GM18498 (cell line): Measurements from ENCODE around the gene SNCG.
"Not testable (repeated sequence)": the region's sequence is repeated elsewhere in the genome, so short reads cannot be mapped to it uniquely, and the experiment has no call there.

Source experiments
- ATAC-seq: cut with Tn5 transposase; IDR thresholded peaks from one replicate; pipeline ENCODE4 v1.9.1; 2021; ENCODE audit warnings: mild to moderate bottlenecking, moderate library complexity; ENCODE audit not compliant: unreplicated experiment

Gene SNCG

DNA sequence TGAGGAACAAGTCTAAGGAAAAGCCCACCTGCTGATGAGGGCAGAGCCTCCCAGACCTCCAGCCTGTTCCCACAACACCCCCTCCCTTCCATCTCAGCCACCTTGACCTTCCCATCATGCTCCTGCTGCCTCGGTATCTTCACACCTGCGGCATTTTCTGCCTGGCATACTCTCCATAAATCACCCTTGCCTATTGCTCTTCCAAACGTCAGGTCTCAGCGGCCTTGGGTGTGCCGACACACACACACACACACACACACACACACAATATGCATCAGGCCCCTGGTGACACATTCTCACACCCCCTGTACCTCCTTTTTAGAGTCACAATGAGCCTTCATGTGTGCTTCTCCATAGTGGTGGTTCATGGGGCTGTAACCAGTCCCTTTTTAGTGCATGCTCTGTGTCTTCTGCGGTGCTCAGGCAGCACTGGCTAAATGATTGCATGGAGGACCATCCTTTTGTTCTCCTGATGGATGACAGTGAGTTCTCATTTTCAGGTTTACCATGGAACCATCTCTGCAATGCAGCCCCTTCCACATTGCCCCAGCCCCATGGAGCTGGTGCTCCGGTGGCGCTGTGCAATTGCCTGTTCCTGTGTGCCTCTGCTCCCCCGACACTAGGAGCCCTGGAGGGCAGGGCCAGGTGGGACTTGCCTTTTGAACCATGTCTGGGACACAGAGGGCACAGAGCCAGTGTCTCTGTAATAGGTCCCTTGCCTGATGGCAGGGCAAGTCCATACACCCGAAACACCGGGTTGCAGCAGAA, 14.4 kb downstream of the SNCG start:
- ATAC-seq, result no peak

- ATAC-seq, result no peak
Observed at GRCh38 chr10:86974484-86974883, 16.1 kb downstream of the SNCG start.

- no peak for ATAC-seq
Observed at GRCh38 chr10:86976362-86977056, 18.1 kb downstream of the SNCG start.

GRCh38 chr10:86978457-86978856, 20.1 kb downstream of the SNCG start:
- ATAC-seq, result not testable (repeated sequence)

DNA sequence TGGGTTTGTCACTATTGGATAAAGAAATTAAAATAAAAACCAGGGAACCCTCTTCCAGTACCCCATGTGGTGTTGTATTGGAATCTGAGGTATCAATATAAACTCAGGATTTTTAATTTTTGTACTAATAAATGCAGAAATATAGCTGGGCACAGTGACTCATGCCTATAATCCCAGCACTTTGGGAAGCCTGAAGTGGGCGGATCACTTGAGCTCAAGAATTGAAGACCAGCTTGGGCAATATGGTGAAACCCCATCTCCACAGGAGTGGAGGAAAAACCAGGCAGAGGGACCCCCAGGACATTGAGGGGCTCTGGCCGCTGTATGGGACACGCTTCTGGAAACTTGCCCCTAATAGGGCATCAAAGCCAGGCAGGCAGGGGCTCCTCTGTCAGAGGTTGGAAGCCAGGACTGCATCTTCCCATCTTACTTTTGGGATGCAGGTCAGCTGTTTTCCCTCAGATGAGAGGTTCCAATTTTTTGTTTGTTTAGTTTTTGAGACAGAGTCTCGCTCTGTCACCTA, 21.0 kb downstream of the SNCG start:
- no peak for ATAC-seq

DNA sequence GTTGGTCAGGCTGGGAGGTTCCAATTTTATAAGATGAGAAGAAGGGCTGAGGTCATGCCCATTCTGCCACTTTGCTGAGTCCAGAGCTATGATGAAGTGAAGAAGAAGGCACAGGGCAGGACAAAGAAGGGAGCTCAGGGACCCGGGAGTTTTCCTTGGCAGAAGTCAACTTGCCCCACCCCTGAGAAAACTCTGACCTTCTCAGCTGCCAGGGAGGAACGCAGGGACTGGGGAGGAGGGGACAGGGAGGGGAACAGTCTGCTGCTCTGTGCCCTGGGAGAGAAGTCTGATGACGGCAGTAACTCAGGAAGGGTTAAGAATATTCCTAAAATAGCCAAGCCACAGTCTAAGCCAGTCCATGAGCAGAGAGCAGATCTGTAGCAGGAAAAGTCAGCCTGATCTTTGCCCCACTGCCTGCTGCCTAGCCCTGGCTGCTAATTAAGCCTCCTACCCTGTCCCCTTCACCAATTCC, 21.6 kb downstream of the SNCG start:
- ATAC-seq, result no peak

GRCh38 chr10:86981020-86981419, 22.6 kb downstream of the SNCG start:
- ATAC-seq, result not testable (repeated sequence)

DNA sequence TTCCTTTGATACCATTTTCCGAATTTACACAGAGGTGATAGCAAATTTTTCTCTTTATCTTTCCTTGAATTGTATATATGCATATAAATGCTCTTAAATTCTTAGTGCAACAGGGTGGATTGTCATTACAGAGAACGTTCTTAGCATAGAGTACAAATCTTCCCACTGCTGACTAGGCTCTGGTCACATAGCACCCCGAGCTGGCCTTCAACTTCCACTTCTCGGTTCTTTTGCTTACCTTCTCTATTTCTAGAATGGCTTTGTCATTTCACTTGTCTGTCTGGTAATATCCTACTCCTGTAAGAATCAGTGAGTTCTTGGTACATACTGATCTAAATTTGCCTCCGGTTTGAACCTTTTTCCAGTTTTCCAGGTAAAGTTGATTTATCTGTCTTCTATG, 23.3 kb downstream of the SNCG start:
- no peak for ATAC-seq

DNA sequence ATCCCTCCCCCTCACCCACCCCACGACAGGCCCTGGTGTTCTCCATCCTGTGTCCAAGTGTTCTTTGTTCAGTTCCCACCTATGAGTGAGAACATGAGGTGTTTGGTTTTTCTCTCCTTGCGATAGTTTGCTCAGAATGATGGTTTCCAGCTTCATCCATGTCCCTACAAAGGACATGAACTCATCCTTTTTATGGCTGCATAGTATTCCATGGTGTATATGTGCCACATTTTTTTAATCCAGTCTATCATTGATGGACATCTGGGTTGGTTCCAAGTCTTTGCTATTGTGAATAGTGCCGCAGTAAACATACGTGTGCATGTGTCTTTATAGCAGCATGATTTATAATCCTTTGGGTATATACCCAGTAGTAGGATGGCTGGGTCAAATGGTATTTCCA, 26.1 kb downstream of the SNCG start:
- ATAC-seq, result not testable (repeated sequence)

- no peak for ATAC-seq
Observed at GRCh38 chr10:86988520-86988919, 30.1 kb downstream of the SNCG start.

DNA sequence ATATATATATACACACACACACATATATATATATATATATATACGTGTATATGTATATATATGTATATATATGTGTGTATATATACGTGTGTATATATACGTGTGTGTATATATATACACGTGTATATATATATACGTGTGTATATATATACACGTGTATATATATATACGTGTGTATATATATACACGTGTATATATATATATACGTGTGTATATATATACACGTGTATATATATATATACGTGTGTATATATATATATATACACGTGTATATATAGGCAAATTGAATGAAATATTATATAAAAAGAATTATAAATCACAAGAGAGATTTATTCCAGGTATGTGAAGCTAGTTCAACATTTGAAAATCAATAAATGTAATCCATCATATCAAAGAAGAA, 33.0 kb downstream of the SNCG start:
- ATAC-seq, result not testable (repeated sequence)

DNA sequence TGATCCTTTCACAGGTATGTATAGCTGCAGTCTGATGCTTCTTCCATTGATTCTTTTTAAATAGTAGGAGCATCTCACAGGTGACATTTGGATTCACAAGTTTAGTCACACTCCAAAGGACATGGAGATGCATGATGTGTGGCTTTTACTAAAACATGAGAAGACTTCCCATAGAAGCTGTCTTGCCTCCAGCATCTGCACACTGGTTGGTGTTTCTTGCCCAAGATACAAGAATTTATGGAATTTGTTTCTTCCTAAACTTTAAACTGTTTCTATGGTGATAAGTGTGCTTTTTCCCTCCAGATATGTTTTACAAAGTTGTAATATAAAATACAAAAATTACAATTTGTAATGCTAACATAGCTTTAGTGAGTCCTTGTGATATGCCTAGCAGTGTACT, 34.1 kb downstream of the SNCG start:
- ATAC-seq, result no peak

DNA sequence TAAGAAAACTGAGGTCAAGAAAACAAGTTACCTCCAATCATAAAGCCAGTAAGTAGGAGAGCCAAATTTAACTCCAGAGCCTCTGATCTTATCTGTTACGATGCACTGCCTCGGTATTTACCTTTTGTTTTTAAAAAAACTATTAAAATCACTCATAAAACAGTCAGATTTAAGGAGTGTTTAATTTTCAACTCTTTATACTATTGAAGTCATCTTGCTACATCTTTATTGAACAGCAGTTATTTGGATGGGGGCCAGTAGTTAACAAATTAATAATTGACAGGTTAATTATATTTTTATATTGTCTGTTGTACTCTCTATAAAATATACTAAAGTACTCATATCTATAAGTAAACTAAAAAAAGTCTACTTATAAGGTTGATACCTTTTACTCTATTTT, 34.5 kb downstream of the SNCG start:
- no peak for ATAC-seq

DNA sequence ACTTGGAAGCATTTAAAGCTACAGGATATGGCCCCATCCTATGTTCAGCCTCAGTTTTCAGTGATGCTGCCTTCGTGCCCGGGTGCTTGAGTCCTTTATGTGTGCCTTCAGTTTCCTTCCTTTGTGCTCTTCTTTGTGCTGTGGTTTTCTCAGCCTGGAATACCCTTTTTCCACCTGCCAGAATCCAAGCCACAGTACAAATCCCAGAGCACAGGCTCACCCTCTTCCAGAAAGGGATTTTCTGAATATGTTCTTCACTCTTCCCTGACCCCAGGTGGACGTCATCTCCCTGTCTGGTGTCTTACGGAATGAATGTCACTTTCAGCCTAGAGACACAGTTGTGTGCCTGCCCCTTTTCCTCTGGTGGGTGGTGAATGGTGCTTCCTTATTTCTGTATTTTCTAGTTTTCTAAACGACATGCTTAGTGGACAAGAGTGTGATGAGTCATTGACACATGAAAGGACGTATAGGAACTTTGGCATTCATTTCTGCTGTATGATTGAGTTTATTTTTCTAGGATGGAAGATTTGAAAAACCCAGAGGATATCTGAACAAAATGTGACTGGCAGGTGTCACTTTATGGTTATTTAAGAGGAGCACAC, 41.5 kb downstream of the SNCG start:
- not testable (repeated sequence) for ATAC-seq

- ATAC-seq, result no peak
Observed at GRCh38 chr10:87000491-87000890, 42.1 kb downstream of the SNCG start.

- ATAC-seq, result not testable (repeated sequence)
Observed at GRCh38 chr10:87007124-87007523, 48.7 kb downstream of the SNCG start.

DNA sequence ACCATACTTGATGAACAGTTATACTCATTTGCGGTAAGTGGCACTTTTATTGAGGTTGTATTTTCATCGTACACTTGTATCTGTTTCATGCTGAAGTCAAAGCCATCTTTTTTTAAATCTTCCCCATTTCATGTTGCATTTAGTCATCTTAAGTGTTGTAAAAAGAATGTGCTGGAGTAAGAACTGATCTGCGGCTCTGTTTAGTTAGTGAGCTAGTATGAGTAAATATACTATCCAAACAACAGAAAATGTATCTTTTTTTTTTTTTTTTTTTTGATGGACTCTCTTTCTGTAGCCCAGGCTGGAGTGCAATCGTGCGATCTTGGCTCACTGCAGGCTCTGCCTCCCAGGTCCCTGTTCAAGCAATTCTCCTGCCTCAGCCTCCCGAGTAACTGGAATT, 49.3 kb downstream of the SNCG start:
- ATAC-seq, result not testable (repeated sequence)

- ATAC-seq, result not testable (repeated sequence)
Observed at GRCh38 chr10:87008303-87008702, 49.9 kb downstream of the SNCG start.

DNA sequence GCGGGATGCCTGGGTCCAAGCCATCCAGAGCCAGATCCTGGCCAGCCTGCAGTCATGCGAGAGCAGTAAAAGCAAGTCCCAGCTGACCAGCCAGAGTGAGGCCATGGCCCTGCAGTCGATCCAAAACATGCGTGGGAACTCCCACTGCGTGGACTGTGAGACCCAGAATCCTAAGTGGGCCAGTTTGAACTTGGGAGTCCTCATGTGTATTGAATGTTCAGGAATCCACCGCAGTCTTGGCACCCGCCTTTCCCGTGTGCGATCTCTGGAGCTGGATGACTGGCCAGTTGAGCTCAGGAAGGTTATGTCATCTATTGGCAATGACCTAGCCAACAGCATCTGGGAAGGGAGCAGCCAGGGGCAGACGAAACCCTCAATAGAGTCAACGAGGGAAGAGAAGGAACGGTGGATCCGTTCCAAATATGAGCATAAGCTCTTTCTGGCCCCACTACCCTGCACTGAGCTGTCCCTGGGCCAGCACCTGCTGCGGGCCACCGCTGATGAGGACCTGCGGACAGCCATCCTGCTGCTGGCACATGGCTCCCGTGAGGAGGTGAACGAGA, 50.8 kb downstream of the SNCG start:
- ATAC-seq, result not testable (repeated sequence)
